NCI-H2196 (cell line): ENCODE data around the gene NRK.
"Not testable (repeated sequence)": the region's sequence is repeated elsewhere in the genome, so short reads cannot be mapped to it uniquely, and the experiment has no call there.

ENCODE experiments used
- DNase-seq: peaks from one replicate; lab custom pipeline; 2025; ENCODE audit not compliant: unreplicated experiment; lab: John Stamatoyannopoulos, UW

The NRK gene

DNA sequence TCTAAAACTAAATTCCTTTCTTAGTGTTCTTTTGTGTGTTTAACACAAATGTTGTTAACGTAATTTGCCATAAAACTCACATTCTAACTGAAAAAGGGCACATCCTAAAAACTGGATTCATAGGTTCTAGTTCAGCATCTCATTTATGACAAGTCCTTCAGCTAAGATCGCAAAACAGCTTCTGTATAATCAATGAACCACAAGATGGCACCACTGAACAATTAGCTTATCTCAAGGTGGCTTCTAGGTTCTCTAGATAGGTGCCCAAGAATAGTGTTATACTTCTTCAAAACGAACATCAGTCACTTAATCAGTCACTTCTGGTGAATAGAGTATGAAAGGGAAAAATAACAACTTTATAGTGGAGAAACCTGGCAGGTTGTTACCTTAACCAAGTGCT, 54.3 kb downstream of the NRK start:
- no peak for DNase-seq

DNA sequence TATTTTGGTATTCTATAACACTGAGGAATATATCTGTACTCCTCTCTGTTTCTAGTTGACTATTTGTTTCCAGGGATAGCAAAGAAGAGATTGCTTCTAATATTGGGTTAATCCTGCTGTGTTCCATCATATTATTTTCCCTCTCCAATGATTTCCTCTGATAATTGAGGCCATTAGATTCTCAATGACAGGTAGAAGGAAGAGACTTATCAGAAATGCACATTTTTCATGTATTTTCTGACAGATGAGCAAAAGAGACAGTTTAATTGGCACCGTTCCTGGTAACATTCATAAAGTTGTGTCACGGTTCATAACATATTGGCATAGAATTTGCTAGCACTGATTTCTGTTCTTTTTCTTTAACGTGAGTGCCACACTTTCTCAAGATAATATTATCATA, 58.2 kb downstream of the NRK start:
- DNase-seq: no peak

DNA sequence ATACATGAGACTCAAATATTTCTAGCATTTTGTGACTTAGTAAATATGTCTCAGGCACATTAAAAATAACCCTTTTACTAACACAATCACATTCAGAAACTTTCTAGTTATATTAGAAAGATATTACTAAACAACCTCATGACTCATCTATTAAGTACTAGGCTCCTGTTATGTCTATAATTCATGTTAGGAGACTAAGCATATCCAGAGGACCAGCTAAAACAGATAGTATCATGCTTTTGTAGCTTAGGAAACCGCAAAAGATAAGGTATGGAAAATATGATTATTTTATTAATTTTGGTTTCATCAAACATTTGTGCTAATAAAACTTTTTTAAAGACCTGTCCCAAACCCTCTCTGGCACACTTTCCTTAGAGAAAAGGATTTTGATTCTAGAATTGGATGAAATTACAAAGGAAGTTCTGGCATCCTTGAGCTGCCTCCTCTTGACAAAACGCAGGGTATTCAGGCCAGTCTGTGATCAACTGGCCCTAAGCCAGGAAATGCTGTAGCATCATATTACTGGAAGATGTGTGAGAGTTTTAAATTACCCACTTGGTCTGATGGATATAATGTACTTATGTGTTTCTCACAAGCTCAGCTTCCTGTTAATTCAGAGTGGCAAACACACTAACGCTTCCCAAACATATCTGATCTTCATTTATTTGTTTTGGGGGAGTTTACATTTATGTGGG, 60.4 kb downstream of the NRK start:
- no peak for DNase-seq

DNA sequence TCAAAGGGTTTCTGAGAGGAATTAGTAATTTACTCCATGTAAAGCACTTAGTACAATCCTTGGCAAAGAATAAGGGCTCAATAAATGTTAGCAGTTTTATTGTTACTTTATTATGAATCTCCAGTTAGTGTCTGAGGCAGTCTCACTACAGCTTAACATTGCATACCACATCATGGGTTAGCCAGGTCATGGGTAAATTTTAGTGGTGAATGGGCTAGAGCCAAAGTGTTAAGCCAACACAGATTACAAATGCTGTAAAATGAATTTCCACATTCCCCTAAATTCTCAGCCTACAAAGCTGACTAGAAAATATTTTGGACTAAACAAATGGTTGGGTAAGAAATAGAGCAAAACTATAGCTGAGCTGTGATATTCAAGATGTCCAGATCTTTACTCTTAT, 72.4 kb downstream of the NRK start:
- DNase-seq: no peak

DNA sequence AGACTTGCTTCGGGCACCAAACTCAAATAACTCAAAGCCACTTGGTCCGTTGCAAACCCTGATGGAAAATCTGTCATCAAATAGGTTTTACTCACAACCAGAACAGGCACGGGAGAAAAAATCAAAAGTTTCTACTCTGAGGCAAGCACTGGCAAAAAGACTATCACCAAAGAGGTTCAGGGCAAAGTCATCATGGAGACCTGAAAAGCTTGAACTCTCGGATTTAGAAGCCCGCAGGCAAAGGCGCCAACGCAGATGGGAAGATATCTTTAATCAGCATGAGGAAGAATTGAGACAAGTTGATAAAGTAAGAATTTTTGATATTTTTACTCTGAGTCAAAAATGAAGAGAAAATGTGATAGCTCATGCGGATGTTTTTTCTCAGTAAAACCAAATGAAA, 87.2 kb downstream of the NRK start:
- no peak for DNase-seq

DNA sequence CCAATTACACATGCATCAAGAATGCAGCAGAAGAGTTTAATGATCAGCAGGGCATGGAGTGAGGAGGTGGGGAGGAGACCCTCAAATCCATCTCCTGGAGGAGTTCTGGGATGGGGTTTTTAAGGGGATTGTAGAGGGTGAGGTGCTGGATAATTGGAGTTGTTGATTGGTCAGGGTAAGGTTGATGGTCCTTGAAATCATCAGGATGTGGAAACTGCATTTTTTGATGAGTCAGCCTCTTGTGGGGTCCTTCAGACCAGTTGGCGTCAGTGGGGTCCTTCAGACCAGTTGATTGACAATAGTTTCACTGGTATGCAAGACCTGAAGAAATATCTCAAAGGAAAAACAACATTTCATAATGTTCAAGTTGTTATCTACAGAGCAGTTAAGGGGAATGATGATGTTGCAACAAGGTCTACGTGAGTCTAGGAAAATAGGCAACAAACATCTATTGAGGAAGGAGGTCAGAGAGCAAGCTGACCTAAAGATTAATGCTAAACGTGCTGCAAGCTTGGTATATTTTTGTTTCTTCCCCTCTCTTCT, 88.3 kb downstream of the NRK start:
- DNase-seq: no peak

DNA sequence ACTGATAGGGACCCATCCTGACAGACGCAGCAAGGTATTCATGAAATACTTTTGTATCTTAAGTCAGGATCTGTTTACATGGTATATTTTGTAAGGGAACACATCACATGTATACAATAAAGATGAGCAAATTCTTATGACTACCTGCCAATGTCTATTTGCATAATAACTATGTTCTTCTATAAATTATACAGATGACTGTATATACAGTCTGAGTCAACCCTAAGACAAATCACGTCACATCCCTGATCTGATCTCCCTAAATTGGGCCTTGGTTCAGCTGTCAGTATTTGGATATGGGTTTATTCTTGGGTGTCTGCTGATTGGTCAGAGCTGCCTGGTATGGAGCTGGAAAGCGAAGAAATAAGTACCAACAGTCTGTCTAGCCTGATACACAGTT, 122.9 kb downstream of the NRK start:
- DNase-seq: no peak

DNA sequence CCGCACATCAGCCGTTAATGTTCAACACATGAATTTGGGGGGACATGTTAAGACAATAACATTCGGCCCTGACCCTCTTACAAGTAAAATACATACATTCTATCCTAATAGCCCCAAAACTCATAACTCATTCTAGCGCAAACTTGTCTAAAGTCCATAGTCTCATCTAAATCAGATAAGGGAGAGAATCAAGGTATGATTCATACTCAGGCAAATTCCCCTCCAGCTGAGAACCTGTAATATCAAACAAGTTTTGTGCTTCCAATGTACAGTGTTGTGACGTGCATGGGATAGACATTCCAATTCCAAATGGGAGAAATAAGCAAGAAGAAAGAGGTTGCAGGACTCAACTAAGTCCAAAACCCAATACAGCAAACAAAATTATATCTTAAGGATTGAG, 147.1 kb downstream of the NRK start:
- no peak for DNase-seq

DNA sequence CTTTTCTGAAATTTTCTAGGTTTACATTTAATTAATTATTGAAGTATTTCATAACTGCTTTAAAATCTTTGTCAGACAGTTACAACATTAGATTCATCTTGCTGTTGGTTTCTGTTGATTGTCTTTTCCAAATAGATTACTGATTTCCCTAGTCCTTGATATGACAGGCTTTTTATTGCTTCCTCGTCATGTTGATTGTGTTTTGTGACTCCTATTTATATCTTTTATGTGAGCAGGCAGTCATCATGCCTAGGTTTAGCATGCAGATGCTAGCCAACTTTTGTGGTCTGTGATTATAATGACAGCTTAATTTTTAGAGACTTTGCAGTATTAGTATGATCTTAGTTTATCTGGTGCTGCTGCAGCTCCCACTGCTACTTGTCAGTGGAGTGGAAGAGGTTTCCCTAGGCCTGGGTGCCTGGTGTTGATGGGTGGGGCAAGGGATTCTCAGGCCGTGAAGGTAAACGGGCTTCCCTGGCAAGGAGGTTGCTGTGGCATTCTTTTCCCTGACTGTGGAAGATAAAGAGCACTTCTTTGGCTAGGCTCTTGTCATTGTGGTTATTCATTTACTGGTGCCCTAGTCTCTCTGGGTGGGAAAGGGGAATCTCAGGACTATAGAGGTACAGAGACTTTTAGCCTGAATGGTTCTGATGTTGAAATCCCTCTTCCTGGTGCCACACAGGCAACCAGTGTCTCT, 150.5 kb downstream of the NRK start:
- DNase-seq: no peak

DNA sequence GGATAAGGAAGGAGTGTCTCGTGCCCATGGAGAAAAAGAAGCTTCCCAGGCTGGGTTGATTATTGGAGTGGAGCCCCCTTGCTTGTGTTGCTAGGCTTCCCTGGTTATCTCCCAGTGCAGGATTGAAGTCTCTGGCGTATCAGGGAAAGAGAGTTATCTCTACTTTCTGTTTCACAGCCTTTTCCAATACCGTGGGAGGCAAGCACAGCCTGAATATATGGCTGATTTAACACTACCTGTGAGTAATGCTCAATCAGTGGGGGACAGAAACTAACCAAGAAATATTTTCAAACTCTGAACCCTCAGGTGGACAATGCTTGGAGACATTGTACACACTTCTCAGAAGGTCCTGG, 151.0 kb downstream of the NRK start:
- no peak for DNase-seq

DNA sequence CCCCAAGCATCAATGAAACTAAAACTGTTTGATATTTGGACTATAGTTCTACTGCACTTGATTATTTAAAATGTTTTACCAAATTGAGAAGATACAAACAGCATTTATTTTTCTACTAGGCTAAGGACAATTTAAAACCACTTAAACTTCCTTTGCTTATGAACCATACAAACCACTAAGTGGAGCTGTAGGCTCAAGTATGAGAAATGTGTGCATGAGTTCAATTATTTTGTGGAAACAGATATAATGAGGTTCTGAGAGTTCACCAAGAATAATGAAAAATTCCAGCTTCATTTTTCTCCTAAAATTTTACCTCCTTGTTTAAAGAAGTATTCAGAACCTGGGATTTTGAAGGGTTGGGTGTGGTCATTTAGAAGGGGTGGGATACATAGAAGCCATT, 153.0 kb downstream of the NRK start:
- no peak for DNase-seq

DNA sequence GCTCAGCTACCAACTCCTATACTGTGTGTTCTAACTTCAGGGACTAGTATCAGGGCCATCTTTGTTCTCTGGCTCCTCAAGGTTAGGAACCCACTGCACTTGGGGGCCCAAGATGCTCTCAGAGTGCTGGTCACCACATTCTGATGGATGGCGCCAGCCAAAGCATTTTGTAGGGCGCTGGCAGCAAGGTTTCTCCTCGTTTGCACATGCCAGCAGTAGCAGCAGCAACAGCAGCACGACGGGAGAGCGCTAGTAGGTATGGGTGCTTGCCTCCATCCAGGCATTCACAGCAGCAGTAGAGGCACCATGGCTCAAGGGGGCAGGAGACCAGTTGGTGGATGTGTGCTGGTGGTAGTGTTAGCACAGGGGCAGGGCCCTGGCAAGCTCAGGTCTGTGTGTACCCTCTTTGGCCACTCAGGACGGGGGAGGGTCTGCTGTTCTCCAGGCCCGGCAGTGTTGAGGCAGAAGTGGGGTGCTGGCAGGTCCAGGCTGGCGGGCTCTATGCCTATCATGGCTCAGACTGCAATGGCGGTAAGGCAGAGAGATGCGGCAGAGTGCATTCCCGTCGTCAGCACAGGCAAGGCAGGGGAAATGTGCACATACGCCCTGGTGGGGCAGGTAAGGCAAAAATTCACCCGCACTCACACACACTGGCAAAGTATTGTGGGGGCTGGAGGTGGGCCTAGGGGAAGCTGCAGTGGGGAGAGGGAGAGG, 159.6 kb downstream of the NRK start:
- DNase-seq: no peak

DNA sequence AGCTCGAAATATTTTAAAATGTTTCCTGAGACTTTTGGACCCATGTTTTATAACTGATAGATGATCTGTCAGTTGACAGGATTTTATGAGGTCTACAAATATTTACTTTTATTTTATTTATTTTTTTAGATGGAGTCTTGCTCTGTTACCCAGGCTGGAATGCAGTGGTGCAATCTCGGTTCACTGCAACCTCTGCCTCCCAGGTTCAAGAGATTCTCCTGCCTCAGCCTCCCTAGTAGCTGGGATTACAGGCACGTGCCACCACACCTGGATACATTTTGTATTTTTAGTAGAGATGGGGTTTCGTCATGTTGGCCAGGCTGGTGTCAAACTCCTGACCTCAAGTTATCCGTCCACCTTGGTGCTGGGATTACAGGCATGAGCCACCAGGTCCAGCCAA, 166.1 kb downstream of the NRK start:
- not testable (repeated sequence) for DNase-seq

DNA sequence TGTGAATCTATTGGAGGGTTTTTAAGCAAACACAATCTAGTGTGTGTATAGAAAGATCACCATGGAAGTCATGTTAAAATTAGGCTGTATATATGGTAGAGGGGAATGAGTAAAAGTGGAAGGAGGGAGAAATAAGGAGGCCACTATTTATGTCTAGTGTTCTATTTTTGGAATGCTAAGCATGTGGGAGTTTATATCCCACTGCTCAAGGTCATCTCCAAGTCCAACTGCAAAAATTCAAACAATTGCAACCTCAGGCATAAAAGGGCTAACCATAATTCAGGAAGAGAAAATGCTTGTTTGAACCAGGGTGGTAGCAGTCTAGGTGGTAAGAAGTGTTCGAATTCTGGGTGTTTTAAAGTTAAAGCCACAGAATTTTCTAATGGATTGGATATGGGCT, 177.0 kb downstream of the NRK start:
- DNase-seq: no peak

DNA sequence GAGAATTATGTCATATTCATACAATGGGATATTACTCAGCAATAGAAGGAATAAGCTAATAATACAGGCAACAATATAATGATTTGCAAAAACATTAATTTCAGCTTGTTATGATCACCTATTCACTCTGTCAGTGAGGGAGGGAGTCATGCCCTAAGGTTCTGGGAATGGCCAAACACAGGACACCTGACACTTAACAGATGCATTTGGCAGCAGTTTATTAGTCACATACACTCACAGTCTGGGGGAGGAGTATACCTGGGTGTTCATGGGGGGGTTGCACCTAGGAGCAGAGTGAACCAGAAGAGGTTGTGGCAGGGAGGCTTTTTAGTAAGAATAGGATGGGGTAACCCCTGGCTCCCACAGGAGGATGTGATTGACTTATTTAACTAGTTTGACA, 177.9 kb downstream of the NRK start:
- no peak for DNase-seq

DNA sequence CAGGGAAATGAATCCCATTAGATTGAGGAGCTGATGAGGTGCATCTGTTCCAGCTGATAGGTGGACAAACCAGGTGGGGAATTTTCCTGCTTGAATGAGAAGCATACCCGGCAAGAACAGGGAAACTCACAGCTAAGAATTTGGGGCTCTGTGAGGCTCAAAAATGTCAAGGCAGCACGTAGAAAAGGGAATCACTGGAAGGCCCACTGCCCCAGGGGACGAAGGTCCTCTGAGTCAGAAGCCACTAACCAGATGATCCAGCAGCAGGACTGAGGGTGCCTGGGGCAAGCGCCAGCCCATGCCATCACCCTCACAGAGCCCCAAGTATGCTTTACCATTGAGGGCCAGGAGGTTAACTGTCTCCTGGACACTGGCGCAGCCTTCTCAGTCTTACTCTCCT, 178.3 kb downstream of the NRK start:
- not testable (repeated sequence) for DNase-seq

DNA sequence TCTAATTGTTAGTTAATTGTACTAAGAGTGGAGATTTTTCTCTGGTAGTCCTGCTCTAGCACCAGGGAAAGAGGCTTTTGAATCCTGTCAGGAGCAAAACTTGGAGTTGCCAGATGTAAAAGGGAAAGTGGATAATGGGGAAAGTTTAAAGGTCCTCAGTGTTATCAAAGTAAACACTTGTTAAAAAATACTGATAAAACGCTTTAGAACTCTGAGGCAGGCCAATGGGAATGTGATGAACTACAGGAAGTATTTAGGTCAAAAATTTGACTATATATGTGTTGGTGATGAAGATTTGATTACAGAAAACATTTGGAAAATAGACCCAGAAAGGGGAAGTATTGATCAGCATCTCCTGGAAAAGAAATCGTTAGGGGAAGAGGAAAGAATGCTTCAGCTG, 183.3 kb downstream of the NRK start:
- no peak for DNase-seq

DNA sequence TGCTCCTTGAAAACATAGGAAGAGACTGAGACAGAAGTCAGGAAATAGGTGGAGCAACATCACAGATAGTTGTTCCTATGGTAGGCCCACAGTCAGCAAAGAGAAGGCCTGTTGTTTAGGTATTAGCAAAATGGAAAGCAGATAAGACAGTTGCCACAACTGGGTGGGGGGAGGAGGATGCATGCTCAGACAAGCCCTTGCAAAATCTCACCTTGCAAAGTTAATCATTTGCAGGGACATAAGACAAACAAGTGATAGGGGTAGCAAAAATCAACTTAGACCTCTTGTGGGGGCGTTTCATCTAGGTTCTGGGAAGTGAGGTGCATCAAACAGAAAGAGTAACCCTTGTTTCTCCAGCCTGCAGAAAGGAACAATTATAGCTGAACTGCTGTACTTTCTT, 185.5 kb downstream of the NRK start:
- no peak for DNase-seq
